Loucy (cell line): ENCODE data around the gene FAT4.

Experiments
- CTCF ChIP-seq: fragments of 200-600 bp; sonication (generic); conservative IDR thresholded peaks from 2 replicates; pipeline ENCODE4 v1.5.1; 2014; ENCODE audit warnings: mild to moderate bottlenecking, antibody characterized with exemption, low read length
- EZH2phosphoT487 ChIP-seq: fragments of 200-600 bp; IDR thresholded peaks from 2 replicates; pipeline ENCODE4 v1.6.1; 2018; ENCODE audit warnings: antibody characterized with exemption, mild to moderate bottlenecking, moderate library complexity, borderline replicate concordance

- TF ChIP-seq CTCF, result no peak
- TF ChIP-seq EZH2phosphoT487, result no peak
Measured at GRCh38 chr4:125322366-125322730, 7.6 kb downstream of the FAT4 start.
